ENCODE results near the gene SPG11. TPM values are rescaled to one million over a fixed set of nuclear protein-coding genes. Genes with fewer than 3 reads are reported as not detected.

SPG11 gene
- total and polyA plus RNA-seq, 2 of the 13 experiments (the other 11 are each of a cell fraction or from before 2014, with no cell fraction given): 31.5 to 40.7 TPM

DNA sequence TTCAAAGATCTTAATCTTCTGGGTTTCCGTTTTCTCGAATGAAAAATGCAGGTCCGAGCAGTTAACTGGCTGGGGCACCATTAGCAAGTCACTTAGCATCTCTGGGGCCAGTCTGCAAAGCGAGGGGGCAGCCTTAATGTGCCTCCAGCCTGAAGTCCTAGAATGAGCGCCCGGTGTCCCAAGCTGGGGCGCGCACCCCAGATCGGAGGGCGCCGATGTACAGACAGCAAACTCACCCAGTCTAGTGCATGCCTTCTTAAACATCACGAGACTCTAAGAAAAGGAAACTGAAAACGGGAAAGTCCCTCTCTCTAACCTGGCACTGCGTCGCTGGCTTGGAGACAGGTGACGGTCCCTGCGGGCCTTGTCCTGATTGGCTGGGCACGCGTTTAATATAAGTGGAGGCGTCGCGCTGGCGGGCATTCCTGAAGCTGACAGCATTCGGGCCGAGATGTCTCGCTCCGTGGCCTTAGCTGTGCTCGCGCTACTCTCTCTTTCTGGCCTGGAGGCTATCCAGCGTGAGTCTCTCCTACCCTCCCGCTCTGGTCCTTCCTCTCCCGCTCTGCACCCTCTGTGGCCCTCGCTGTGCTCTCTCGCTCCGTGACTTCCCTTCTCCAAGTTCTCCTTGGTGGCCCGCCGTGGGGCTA, 47.8 kb upstream of the SPG11 start, which contains the start of the genes B2M and PATL2 (continued):
- TF ChIP-seq PCBP2 (optimal IDR thresholded peaks at IDR 0.05; ENCODE audit: low read depth, low read length, poor library complexity, severe bottlenecking) (no peak), ZNF235 (CRISPR knock-in tag; IDR thresholded peaks at IDR 0.05; ENCODE audit: borderline replicate concordance) (no peak; the same call in 1 of the 2 replicates), POLR2AphosphoS2 (IDR thresholded peaks at IDR 0.05; ENCODE audit: low read depth, low read length) (peak; percentile 94), PITX1 (CRISPR knock-in tag; IDR thresholded peaks at IDR 0.05) (peak; percentile 66), HNRNPL (IDR thresholded peaks at IDR 0.05; ENCODE audit: low read depth, low read length) (peak; percentile 96), HDAC1 (CRISPR knock-in tag; IDR thresholded peaks at IDR 0.05) (peak; percentile 71; the same call in 1 of the 2 replicates), KAT8 (CRISPR knock-in tag; IDR thresholded peaks at IDR 0.05) (peak; percentile 15; the same call in 1 of the 2 replicates), POLR2AphosphoS5 (IDR thresholded peaks at IDR 0.05; ENCODE audit: low read depth, low read length) (peak; percentile 100), ZNF749 (CRISPR knock-in tag; IDR thresholded peaks at IDR 0.05; ENCODE audit: borderline replicate concordance) (no peak; the same call in 1 of the 2 replicates), ZNF607 (CRISPR knock-in tag; IDR thresholded peaks at IDR 0.05; ENCODE audit: borderline replicate concordance) (peak; percentile 80), RCOR2 (CRISPR knock-in tag; IDR thresholded peaks at IDR 0.05) (no peak), MED1 (CRISPR knock-in tag; IDR thresholded peaks at IDR 0.05) (peak; percentile 59; the same call in 1 of the 2 replicates), ARNTL (CRISPR knock-in tag; IDR thresholded peaks at IDR 0.05) (no peak; the same call in 1 of the 2 replicates), SNRNP70 (IDR thresholded peaks at IDR 0.05; ENCODE audit: low read depth, low read length) (no peak), CREM (IDR thresholded peaks at IDR 0.05) (peak; percentile 98), CREM (CRISPR knock-in tag; IDR thresholded peaks at IDR 0.05) (no peak), PHF8 (CRISPR knock-in tag; IDR thresholded peaks at IDR 0.05) (peak; percentile 74), ZNF264 (CRISPR knock-in tag; IDR thresholded peaks at IDR 0.05) (0 out of 2 replicates have a peak, but pooled peaks have one; percentile 38), RELA (CRISPR knock-in tag; IDR thresholded peaks at IDR 0.05) (peak; percentile 43; the same call in 1 of the 2 replicates), ZNF781 (CRISPR knock-in tag; IDR thresholded peaks at IDR 0.05; ENCODE audit: borderline replicate concordance, not compliant biosample characterization) (peak; percentile 79), SP1 (IDR thresholded peaks at IDR 0.05) (no peak), SP1 (CRISPR knock-in tag; IDR thresholded peaks at IDR 0.05) (peak; percentile 9; the same call in 1 of the 2 replicates), CTCF (CRISPR knock-in tag; IDR thresholded peaks at IDR 0.05) (peak; percentile 29), BCL6 (CRISPR knock-in tag; IDR thresholded peaks at IDR 0.05) (no peak), ZNF512B (CRISPR knock-in tag; IDR thresholded peaks at IDR 0.05; ENCODE audit: borderline replicate concordance) (peak; percentile 12; the same call in 1 of the 2 replicates), ZFX (CRISPR knock-in tag; IDR thresholded peaks at IDR 0.05; ENCODE audit: low read depth) (peak; percentile 89)
- TF ChIP-seq, protein P1, sequence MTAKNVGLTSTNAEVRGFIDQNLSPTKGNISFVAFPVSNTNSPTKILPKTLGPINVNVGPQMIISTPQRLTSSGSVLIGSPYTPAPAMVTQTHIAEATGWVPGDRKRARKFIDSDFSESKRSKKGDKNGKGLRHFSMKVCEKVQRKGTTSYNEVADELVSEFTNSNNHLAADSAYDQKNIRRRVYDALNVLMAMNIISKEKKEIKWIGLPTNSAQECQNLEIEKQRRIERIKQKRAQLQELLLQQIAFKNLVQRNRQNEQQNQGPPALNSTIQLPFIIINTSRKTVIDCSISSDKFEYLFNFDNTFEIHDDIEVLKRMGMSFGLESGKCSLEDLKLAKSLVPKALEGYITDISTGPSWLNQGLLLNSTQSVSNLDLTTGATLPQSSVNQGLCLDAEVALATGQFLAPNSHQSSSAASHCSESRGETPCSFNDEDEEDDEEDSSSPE (CRISPR knock-in tag; IDR thresholded peaks at IDR 0.05): 0 out of 2 replicates have a peak, but pooled peaks have one; percentile 56
